ENCODE results near the gene STK32B. TPM values are rescaled to one million over a fixed set of nuclear protein-coding genes. Genes with fewer than 3 reads are reported as not detected.

The STK32B gene
- total and polyA plus RNA-seq, 2 donors (not counting 3 experiments of a cell fraction or from before 2014, with no cell fraction given): 5.6 to 7.8 TPM

DNA sequence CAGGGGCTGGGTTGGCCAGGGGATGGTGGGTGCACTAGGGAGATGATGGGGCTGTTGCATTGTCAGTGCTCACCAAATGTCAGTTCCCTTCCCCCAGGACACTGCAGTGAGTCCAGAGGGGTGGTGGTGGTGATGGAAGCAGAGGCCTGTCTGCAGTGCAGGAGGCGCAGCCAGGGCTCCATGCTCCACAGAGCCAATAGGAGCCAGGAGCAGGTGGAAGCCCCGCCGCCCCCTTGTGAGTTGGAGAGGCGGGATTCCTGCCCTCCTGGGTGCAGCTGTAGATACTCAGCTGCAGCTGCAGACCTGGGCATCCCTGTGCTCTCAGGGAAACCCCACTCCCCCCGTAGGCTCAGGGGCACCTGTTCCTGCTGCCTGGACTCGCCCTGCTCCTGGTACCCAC, 372.4 kb downstream of the STK32B start:
- FAIRE-seq (no peak), DNase-seq (ENCODE audit: low read depth, low spot score) (no peak)
- no peaks in the 10 kb centered on the region for H3K27me3 ChIP-seq (ENCODE audit: control insufficient read depth in 2 of 2, insufficient read depth in 2 of 2, low read length in 2 of 2)
- no peak overlapping the region for H3K9ac ChIP-seq (replicated peaks; ENCODE audit: extremely low read depth, insufficient read depth, low read length)
- no peaks in the 10 kb centered on the region for H3K36me3 ChIP-seq (ENCODE audit: control insufficient read depth in 2 of 2, extremely low read depth in 1 of 2, insufficient read depth in 2 of 2, low read length in 2 of 2)
- no peaks in the 10 kb centered on the region for H3K4me1 ChIP-seq (ENCODE audit: control insufficient read depth, extremely low read depth, insufficient read depth, low read length)
- TF ChIP-seq POLR2AphosphoS5 (IDR thresholded peaks at IDR 0.05; ENCODE audit: insufficient read depth, low read depth, low read length): no peak
- TF ChIP-seq, protein P1, sequence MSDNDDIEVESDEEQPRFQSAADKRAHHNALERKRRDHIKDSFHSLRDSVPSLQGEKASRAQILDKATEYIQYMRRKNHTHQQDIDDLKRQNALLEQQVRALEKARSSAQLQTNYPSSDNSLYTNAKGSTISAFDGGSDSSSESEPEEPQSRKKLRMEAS (IDR thresholded peaks at IDR 0.05; ENCODE audit: insufficient read depth, insufficient read length): no peak
- TF ChIP-seq MYC (IDR thresholded peaks at IDR 0.05; ENCODE audit: low read depth, low read length): no peak
- no peak for TF ChIP-seq JUN (IDR thresholded peaks at IDR 0.05; ENCODE audit: borderline replicate concordance, insufficient read depth, insufficient read length, low read depth)
- no peak for TF ChIP-seq POLR2A (IDR thresholded peaks at IDR 0.05; ENCODE audit: low read depth, low read length)
- intact Hi-C loops (cut with micrococcal nuclease) (no loop called here), dilution Hi-C loops (cut with MboI; ENCODE audit: extremely low pct_ligation_motif_present, low sequenced_read_pairs) (no loop called here)
- no TSS peak for BruUV-seq (replicated peaks)
- no peak overlapping the region for H3K4me3 ChIP-seq (replicated peaks in 1 of 3; ENCODE audit: insufficient read depth in 1 of 3, low read depth in 1 of 3, low read length in 3 of 3)
- H2AFZ ChIP-seq (ENCODE audit: low read depth, low read length): no peak overlapping the region
- no peaks in the 10 kb centered on the region for H3K9me3 ChIP-seq (replicated peaks; ENCODE audit: control insufficient read depth, insufficient read depth, low read length)
- no peak overlapping the region for H3K4me2 ChIP-seq (ENCODE audit: insufficient read depth, low read length)
- POLR2A ChIA-PET: no interaction called here
- H4K20me1 ChIP-seq (replicated peaks; ENCODE audit: control insufficient read depth, extremely low read depth, insufficient read depth, low read length): no peaks in the 10 kb centered on the region
- no peak overlapping the region for H3K27ac ChIP-seq (ENCODE audit: insufficient read depth, low read depth, low read length)
- H3K79me2 ChIP-seq (ENCODE audit: control insufficient read depth, insufficient read depth, low read length): no peaks in the 10 kb centered on the region
- H3K9me1 ChIP-seq (replicated peaks; ENCODE audit: control insufficient read depth, extremely low read depth, insufficient read depth, low read length): no peaks in the 10 kb centered on the region
- CTCF ChIA-PET: no interaction called here

DNA sequence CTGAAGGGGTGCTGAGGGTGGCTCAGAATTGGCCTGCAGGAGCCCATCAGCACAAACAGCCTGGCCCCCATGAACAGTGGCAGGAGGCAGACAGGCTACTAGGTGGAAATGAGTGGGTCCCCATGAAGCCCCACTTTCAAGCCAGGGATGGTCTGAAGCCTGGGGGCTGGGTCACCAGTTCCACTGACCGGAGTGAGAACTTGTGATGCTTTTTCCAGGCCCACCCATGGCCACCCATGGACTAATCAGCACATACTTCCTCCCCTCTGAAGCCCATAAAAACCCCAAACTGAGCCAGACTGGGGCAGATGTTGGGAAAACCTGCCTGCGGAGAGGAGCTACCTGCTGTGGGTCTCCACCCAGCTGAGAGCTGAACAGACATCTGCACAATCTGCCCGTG, 372.9 kb downstream of the STK32B start:
- Histone ChIP-seq H3K27me3 (ENCODE audit: control insufficient read depth in 2 of 2, insufficient read depth in 2 of 2, low read length in 2 of 2) (no peaks in the 10 kb centered on the region), H3K79me2 (ENCODE audit: control insufficient read depth, insufficient read depth, low read length) (no peaks in the 10 kb centered on the region), H3K9ac (replicated peaks; ENCODE audit: extremely low read depth, insufficient read depth, low read length) (no peak overlapping the region), H3K36me3 (ENCODE audit: control insufficient read depth in 2 of 2, extremely low read depth in 1 of 2, insufficient read depth in 2 of 2, low read length in 2 of 2) (no peaks in the 10 kb centered on the region), H4K20me1 (replicated peaks; ENCODE audit: control insufficient read depth, extremely low read depth, insufficient read depth, low read length) (no peaks in the 10 kb centered on the region), H2AFZ (ENCODE audit: low read depth, low read length) (no peak overlapping the region), H3K4me2 (ENCODE audit: insufficient read depth, low read length) (no peak overlapping the region), H3K4me1 (ENCODE audit: control insufficient read depth, extremely low read depth, insufficient read depth, low read length) (no peaks in the 10 kb centered on the region), H3K4me3 (replicated peaks in 1 of 3; ENCODE audit: insufficient read depth in 1 of 3, low read depth in 1 of 3, low read length in 3 of 3) (no peak overlapping the region), H3K27ac (ENCODE audit: insufficient read depth, low read depth, low read length) (no peak overlapping the region), H3K9me3 (replicated peaks; ENCODE audit: control insufficient read depth, insufficient read depth, low read length) (no peaks in the 10 kb centered on the region), H3K9me1 (replicated peaks; ENCODE audit: control insufficient read depth, extremely low read depth, insufficient read depth, low read length) (no peaks in the 10 kb centered on the region)
- POLR2A ChIA-PET: no interaction called here
- dilution Hi-C loops (cut with MboI; ENCODE audit: extremely low pct_ligation_motif_present, low sequenced_read_pairs): no loop called here
- DNase-seq (ENCODE audit: low read depth, low spot score) (no peak), FAIRE-seq (no peak)
- CTCF ChIA-PET: no interaction called here
- intact Hi-C loops (cut with micrococcal nuclease): no loop called here
- no TSS peak for BruUV-seq (replicated peaks)
- TF ChIP-seq EZH2 (IDR thresholded peaks at IDR 0.05; ENCODE audit: borderline replicate concordance, low read depth, low read length, severe bottlenecking) (no peak), POLR2A (IDR thresholded peaks at IDR 0.05; ENCODE audit: low read depth, low read length) (no peak), JUN (IDR thresholded peaks at IDR 0.05; ENCODE audit: borderline replicate concordance, insufficient read depth, insufficient read length, low read depth) (no peak), FOS (IDR thresholded peaks at IDR 0.05; ENCODE audit: borderline replicate concordance, insufficient read depth, low read length) (no peak), POLR2AphosphoS5 (IDR thresholded peaks at IDR 0.05; ENCODE audit: insufficient read depth, low read depth, low read length) (no peak), GATA2 (IDR thresholded peaks at IDR 0.05; ENCODE audit: insufficient read depth, insufficient read length, low read depth, low read length) (no peak), MYC (IDR thresholded peaks at IDR 0.05; ENCODE audit: low read depth, low read length) (no peak)
- TF ChIP-seq, protein P2, sequence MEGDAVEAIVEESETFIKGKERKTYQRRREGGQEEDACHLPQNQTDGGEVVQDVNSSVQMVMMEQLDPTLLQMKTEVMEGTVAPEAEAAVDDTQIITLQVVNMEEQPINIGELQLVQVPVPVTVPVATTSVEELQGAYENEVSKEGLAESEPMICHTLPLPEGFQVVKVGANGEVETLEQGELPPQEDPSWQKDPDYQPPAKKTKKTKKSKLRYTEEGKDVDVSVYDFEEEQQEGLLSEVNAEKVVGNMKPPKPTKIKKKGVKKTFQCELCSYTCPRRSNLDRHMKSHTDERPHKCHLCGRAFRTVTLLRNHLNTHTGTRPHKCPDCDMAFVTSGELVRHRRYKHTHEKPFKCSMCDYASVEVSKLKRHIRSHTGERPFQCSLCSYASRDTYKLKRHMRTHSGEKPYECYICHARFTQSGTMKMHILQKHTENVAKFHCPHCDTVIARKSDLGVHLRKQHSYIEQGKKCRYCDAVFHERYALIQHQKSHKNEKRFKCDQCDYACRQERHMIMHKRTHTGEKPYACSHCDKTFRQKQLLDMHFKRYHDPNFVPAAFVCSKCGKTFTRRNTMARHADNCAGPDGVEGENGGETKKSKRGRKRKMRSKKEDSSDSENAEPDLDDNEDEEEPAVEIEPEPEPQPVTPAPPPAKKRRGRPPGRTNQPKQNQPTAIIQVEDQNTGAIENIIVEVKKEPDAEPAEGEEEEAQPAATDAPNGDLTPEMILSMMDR (IDR thresholded peaks at IDR 0.05; ENCODE audit: extremely low read depth in 1 of 2, insufficient read depth in 1 of 2, low read depth in 1 of 2, low read length in 2 of 2): no peak
- TF ChIP-seq, protein P1 (IDR thresholded peaks at IDR 0.05; ENCODE audit: insufficient read depth, insufficient read length): no peak

Data from endothelial cell of umbilical vein (primary cell).